ENCODE data around the gene PARL. TPM values are rescaled to one million over a fixed set of nuclear protein-coding genes. Genes with fewer than 3 reads are reported as not detected.

PARL gene
- total and polyA plus RNA-seq, 2 donors (not counting 1 experiment from before 2014, with no cell fraction given) = 23.5 to 46.7 TPM

- TF ChIP-seq EZH2 (IDR thresholded peaks at IDR 0.05; ENCODE audit: borderline replicate concordance, insufficient read depth, low read depth, low read length, poor library complexity, severe bottlenecking) = no peak
- Histone ChIP-seq H3K27ac (ENCODE audit: low read length in 2 of 2) (no peak overlapping the region), H3K79me2 (ENCODE audit: control insufficient read depth, insufficient read depth, low read length) (peaks cover 63% of the 10 kb centered on the region), H3K4me1 (ENCODE audit: control insufficient read depth in 2 of 2, insufficient read depth in 2 of 2, low read length in 2 of 2) (peaks cover 0 to 5% of the 10 kb centered on the region in 2 donors), H3K4me2 (replicated peaks; ENCODE audit: low read depth, low read length, poor library complexity, severe bottlenecking) (no peak overlapping the region), H3K27me3 (replicated peaks in 1 of 4; ENCODE audit: control extremely low read depth in 1 of 4, control insufficient read depth in 3 of 4, insufficient read depth in 4 of 4, low read length in 3 of 4) (no peaks in the 10 kb centered on the region), H3K9me3 (ENCODE audit: control extremely low read depth in 1 of 3, control insufficient read depth in 2 of 3, insufficient read depth in 1 of 3, low read length in 2 of 3) (no peaks in the 10 kb centered on the region), H3K4me3 (ENCODE audit: control extremely low read depth in 1 of 5, extremely low read depth in 1 of 5, insufficient read depth in 1 of 5, low read depth in 2 of 5, low read length in 4 of 5) (no peak overlapping the region), H2AFZ (ENCODE audit: insufficient read depth, low read depth, low read length, poor library complexity, severe bottlenecking) (no peak overlapping the region), H3K9ac (ENCODE audit: low read length) (no peak overlapping the region), H4K20me1 (ENCODE audit: control insufficient read depth, insufficient read depth, low read length, poor library complexity, severe bottlenecking) (peaks cover 50% of the 10 kb centered on the region), H3K36me3 (replicated peaks in 1 of 2; ENCODE audit: control extremely low read depth in 1 of 2, control insufficient read depth in 1 of 2, extremely low read depth in 1 of 2, insufficient read depth in 2 of 2, low read length in 1 of 2) (peaks cover 0 to 12% of the 10 kb centered on the region in 2 experiments)
- ATAC-seq (ENCODE audit: low read depth) = no peak
- H3K9me3 Mint-ChIP-seq (ENCODE audit: insufficient read depth) = no peaks in the 10 kb centered on the region
- H3K27ac Mint-ChIP-seq = no peak overlapping the region
- H3K4me1 Mint-ChIP-seq = peaks cover 25% of the 10 kb centered on the region
- intact Hi-C loops (cut with micrococcal nuclease) = no loop called here
- POLR2A ChIA-PET = no interaction called here
- DNase-seq = no peak
- no peak overlapping the region for H3K4me3 Mint-ChIP-seq
- no CpG with 5 or more reads among the region's 2 CpGs for WGBS (ENCODE audit: insufficient coverage)
- no peaks in the 10 kb centered on the region for H3K27me3 Mint-ChIP-seq
- CTCF ChIA-PET = no interaction called here
These were observed 13.1 kb downstream of the PARL start for GRCh38 chr3:183871541-183871940.

GRCh38 chr3:183870563-183870962, 14.1 kb downstream of the PARL start:
- WGBS (ENCODE audit: insufficient coverage) = 71% methylated on average over 3 of the region's 3 CpGs
- H3K79me2 ChIP-seq (ENCODE audit: control insufficient read depth, insufficient read depth, low read length) = peaks cover 55% of the 10 kb centered on the region

More at GRCh38 chr3:183870563-183870962, 14.1 kb downstream of the PARL start:
- Histone ChIP-seq H3K9ac (ENCODE audit: low read length) (no peak overlapping the region), H3K4me1 (ENCODE audit: control insufficient read depth in 2 of 2, insufficient read depth in 2 of 2, low read length in 2 of 2) (peaks cover 0 to 5% of the 10 kb centered on the region in 2 donors), H3K4me3 (ENCODE audit: control extremely low read depth in 1 of 5, extremely low read depth in 1 of 5, insufficient read depth in 1 of 5, low read depth in 2 of 5, low read length in 4 of 5) (no peak overlapping the region), H2AFZ (ENCODE audit: insufficient read depth, low read depth, low read length, poor library complexity, severe bottlenecking) (no peak overlapping the region), H3K9me3 (ENCODE audit: control extremely low read depth in 1 of 3, control insufficient read depth in 2 of 3, insufficient read depth in 1 of 3, low read length in 2 of 3) (no peaks in the 10 kb centered on the region), H3K36me3 (replicated peaks in 1 of 2; ENCODE audit: control extremely low read depth in 1 of 2, control insufficient read depth in 1 of 2, extremely low read depth in 1 of 2, insufficient read depth in 2 of 2, low read length in 1 of 2) (peaks cover 3 to 20% of the 10 kb centered on the region in 2 experiments), H4K20me1 (ENCODE audit: control insufficient read depth, insufficient read depth, low read length, poor library complexity, severe bottlenecking) (peaks cover 44% of the 10 kb centered on the region), H3K27ac (ENCODE audit: low read length in 2 of 2) (no peak overlapping the region), H3K27me3 (replicated peaks in 1 of 4; ENCODE audit: control extremely low read depth in 1 of 4, control insufficient read depth in 3 of 4, insufficient read depth in 4 of 4, low read length in 3 of 4) (no peaks in the 10 kb centered on the region), H3K4me2 (replicated peaks; ENCODE audit: low read depth, low read length, poor library complexity, severe bottlenecking) (no peak overlapping the region)
- Mint-ChIP-seq H3K9me3 (ENCODE audit: insufficient read depth) (no peaks in the 10 kb centered on the region), H3K27ac (no peak overlapping the region), H3K27me3 (no peaks in the 10 kb centered on the region), H3K4me3 (no peak overlapping the region), H3K4me1 (peaks cover 23% of the 10 kb centered on the region)
- ChIA-PET CTCF (no interaction called here), POLR2A (no interaction called here)
- no peak for DNase-seq
- TF ChIP-seq CTCF (IDR thresholded peaks at IDR 0.05) (no peak), EZH2 (IDR thresholded peaks at IDR 0.05; ENCODE audit: borderline replicate concordance, insufficient read depth, low read depth, low read length, poor library complexity, severe bottlenecking) (no peak)
- ATAC-seq (ENCODE audit: low read depth) = no peak
- intact Hi-C loops (cut with micrococcal nuclease) = no loop called here
